HepG2 (cell line): ENCODE results near the gene TMEM132E. TPM values are rescaled to one million over a fixed set of nuclear protein-coding genes. Genes with fewer than 3 reads are reported as not detected.

ENCODE experiments used
- ATAC-seq: fragments of 200-7000 bp; cut with Tn5 transposase; 3 replicates; pipeline ENCODE4 v1.9.1; 2020; ENCODE audit warnings: mild to moderate bottlenecking, moderate library complexity
- BruUV-seq: library from RNA; stranded (reverse); fragments of 400-500 nt; replicated peaks from 2 replicates; lab custom pipeline; 2021; lab: Mats Ljungman, UMichigan
- CTCF ChIA-PET: fragments of 300-600 bp; formaldehyde crosslinking; extraction: SDS; loops from one replicate; lab custom pipeline; 2021; ENCODE audit warnings: low total read pairs, inconsistent platforms, low intra/inter-chr PET ratio; lab: Yijun Ruan, JAX
- POLR2A ChIA-PET: fragments of 350-600 bp; sonication (Branson Sonifier 250); formaldehyde crosslinking; loops from one replicate; lab custom pipeline; 2020; ENCODE audit warnings: antibody characterized with exemption, inconsistent platforms; lab: Yijun Ruan, JAX
- DNase-seq: peaks from one replicate; pipeline ENCODE4 v3.0.0-alpha.2; 2015; ENCODE audit warnings: low spot score
- FAIRE-seq: peaks from 3 replicates; lab custom pipeline; 2011; peaks lifted over from hg19 to GRCh38; lab: Jason Lieb, UNC
- H2AFZ ChIP-seq: one replicate; pipeline ENCODE4 v1.6.1; 2011; ENCODE audit warnings: low read length, inconsistent platforms
- H3K27ac ChIP-seq: fragments of 300-600 bp; 3 replicates; pipeline ENCODE4 v1.8.0; 2011; ENCODE audit warnings: mixed run types, mild to moderate bottlenecking, mixed read lengths, low read length, inconsistent platforms; ENCODE audit not compliant: insufficient read depth; ENCODE audit errors: extremely low read length
- H3K27me3 ChIP-seq, 2 experiments: fragments of 200-600 bp in 1 of 2; 2 replicates in 1 of 2; 3 replicates in 1 of 2; pipeline versions ENCODE4 v1.6.0 to v1.8.0; 2011; ENCODE audit warnings: low read length in 2 of 2, mild to moderate bottlenecking in 2 of 2, moderate library complexity in 2 of 2, inconsistent platforms in 1 of 2; ENCODE audit not compliant: insufficient read depth in 2 of 2, control insufficient read depth in 1 of 2
- H3K36me3 ChIP-seq, 2 experiments: fragments of 200-600 bp in 1 of 2; replicated peaks in 1 of 2; 2 replicates in 1 of 2; 3 replicates in 1 of 2; pipeline versions ENCODE4 v1.5.1 to v1.8.0; 2011; ENCODE audit warnings: low read length in 2 of 2, inconsistent platforms in 1 of 2; ENCODE audit not compliant: insufficient read depth in 2 of 2, control insufficient read depth in 1 of 2
- H3K4me1 ChIP-seq: 2 replicates; pipeline ENCODE4 v1.5.1; 2012; ENCODE audit warnings: low read length, inconsistent platforms; ENCODE audit not compliant: insufficient read depth
- H3K4me2 ChIP-seq: 2 replicates; pipeline ENCODE4 v1.6.0; 2011; ENCODE audit warnings: low read depth, low read length, inconsistent platforms
- H3K4me3 ChIP-seq, 3 experiments: fragments of 200-600 bp in 1 of 3; sonication (generic), shearing (Covaris generic) in 1 of 3; replicated peaks in 1 of 3; 2 replicates each; pipeline ENCODE4 v1.5.1; 2011 to 2016; ENCODE audit warnings: low read length in 3 of 3, inconsistent platforms in 2 of 3, low read depth in 2 of 3, mild to moderate bottlenecking in 2 of 3, control low read depth in 1 of 3, mixed read lengths in 1 of 3; ENCODE audit not compliant: insufficient read depth in 1 of 3
- H3K79me2 ChIP-seq: one replicate; pipeline ENCODE4 v1.6.1; 2011; ENCODE audit warnings: low read length, inconsistent platforms; ENCODE audit not compliant: insufficient read depth
- H3K9ac ChIP-seq: 2 replicates; pipeline ENCODE4 v1.6.0; 2011; ENCODE audit warnings: mild to moderate bottlenecking, low read depth, low read length, inconsistent platforms; ENCODE audit not compliant: insufficient read depth
- H3K9me3 ChIP-seq: 2 replicates; pipeline ENCODE4 v1.5.1; 2012; ENCODE audit warnings: mild to moderate bottlenecking, low read length
- H4K20me1 ChIP-seq: 2 replicates; pipeline ENCODE4 v1.6.0; 2011; ENCODE audit warnings: inconsistent platforms, mild to moderate bottlenecking, low read length, moderate library complexity; ENCODE audit not compliant: insufficient read depth
- CC2D1A ChIP-seq: sonication (generic); formaldehyde crosslinking; IDR thresholded peaks from 2 replicates; pipeline ENCODE4 v1.8.1; 2023; ENCODE audit warnings: mild to moderate bottlenecking, missing genetic modification reagents
- NFYB ChIP-seq: sonication (generic); formaldehyde crosslinking; IDR thresholded peaks from 2 replicates; pipeline ENCODE4 v1.4.0; 2020; ENCODE audit warnings: missing genetic modification reagents
- PATZ1 ChIP-seq: sonication (generic); formaldehyde crosslinking; IDR thresholded peaks from 2 replicates; pipeline ENCODE4 v1.4.0; 2020; ENCODE audit warnings: missing genetic modification reagents
- ZNF33B ChIP-seq: sonication (generic); formaldehyde crosslinking; IDR thresholded peaks from 2 replicates; pipeline ENCODE4 v1.5.1; 2020; ENCODE audit warnings: mild to moderate bottlenecking, missing genetic modification reagents
- ZNF501 ChIP-seq: sonication (generic); formaldehyde crosslinking; IDR thresholded peaks from 2 replicates; pipeline ENCODE4 v1.5.1; 2020; ENCODE audit warnings: mild to moderate bottlenecking, moderate library complexity, missing genetic modification reagents
- WGBS: methylation state at CpG from one replicate; pipeline ENCODE4 v1.1.6; 2017; ENCODE audit warnings: low lambda C conversion rate; 5-methylcytosine and 5-hydroxymethylcytosine counted together
- in situ Hi-C: cut with HindIII; loops from 2 replicates; pipeline ENCODE4 v1.10.0; 2017; ENCODE audit warnings: low pct_unique_long_range_greater_than_20kb; ENCODE audit not compliant: extremely low pct_ligation_motif_present
- intact Hi-C: fragments of 100-400 bp; cut with micrococcal nuclease; formaldehyde crosslinking; loops from one replicate; pipeline ENCODE4 v1.10.0; 2022; ENCODE audit not compliant: unreplicated experiment
- polyA plus RNA-seq, 8 experiments: library from polyadenylated mRNA; depleted of rRNA in 3 of 8; stranded (reverse) in 7 of 8; unstranded in 1 of 8; fragments of >200 nt; fragmentation: Illumina TruSeq in 4 of 8; extraction: Trizol in 4 of 8; gene quantifications; 2 replicates each; pipeline versions ENCODE4 v1.2.1 to v1.2.3, GENCODE V29; 2011 to 2016; ENCODE audit warnings: low read depth in 4 of 8, missing spikeins in 1 of 8, mixed read lengths in 1 of 8; ENCODE audit not compliant: insufficient read depth in 1 of 8
- total RNA-seq, 5 experiments: library from RNA; depleted of rRNA; stranded (reverse); fragments of >200 nt; fragmentation: Illumina TruSeq; extraction: Trizol; gene quantifications; 2 replicates each; pipeline ENCODE4 v1.2.3, GENCODE V29; 2016; ENCODE audit warnings: low read depth in 1 of 5

The TMEM132E gene
- total and polyA plus RNA-seq, 2 of the 13 experiments (the other 11 are each of a cell fraction or from before 2014, with no cell fraction given), result not detected

- 0 out of 2 replicates have a peak, but pooled peaks have one; percentile 22 for TF ChIP-seq PATZ1 (CRISPR knock-in tag)
Observed at GRCh38 chr17:34598161-34598776, 18.9 kb downstream of the TMEM132E start (continued).

GRCh38 chr17:34601416-34601815, 22.0 kb downstream of the TMEM132E start:
- POLR2A ChIA-PET, result no interaction called here
- TF ChIP-seq ZNF501 (CRISPR knock-in tag), result no peak
- TF ChIP-seq CC2D1A (CRISPR knock-in tag), result no peak
- no peak for TF ChIP-seq NFYB (CRISPR knock-in tag)
- TF ChIP-seq ZNF33B (CRISPR knock-in tag), result no peak
- DNase-seq (no peak), FAIRE-seq (no peak), ATAC-seq (no peak)
- H3K36me3 ChIP-seq, result no peaks in the 10 kb centered on the region
- no peak overlapping the region for H3K4me3 ChIP-seq
- H3K9me3 ChIP-seq, result no peaks in the 10 kb centered on the region
- H2AFZ ChIP-seq, result no peak overlapping the region
- BruUV-seq, result no TSS peak
- no peak overlapping the region for H3K9ac ChIP-seq
- no peak overlapping the region for H3K27ac ChIP-seq
- 0% methylated on average over 1 of the region's 3 CpGs for WGBS
- in situ Hi-C loops, result no loop called here
- H3K4me2 ChIP-seq, result no peak overlapping the region
- peaks cover 14% of the 10 kb centered on the region for H3K4me1 ChIP-seq
- intact Hi-C loops, result no loop called here
- CTCF ChIA-PET, result no interaction called here
- H3K27me3 ChIP-seq, result peaks cover 0 to 12% of the 10 kb centered on the region in 2 experiments; a peak in 3 of 5 replicates
- H4K20me1 ChIP-seq, result no peaks in the 10 kb centered on the region
- no peaks in the 10 kb centered on the region for H3K79me2 ChIP-seq
